ENCODE data around the gene IRF2.

Gene IRF2

GRCh38 chr4:184513802-184514120 is 39.4 kb upstream of the IRF2 start:
- H3K4me3 ChIP-seq (ENCODE audit: low read depth in 1 of 2, low read length in 2 of 2): no peak overlapping the region
- ATAC-seq (ENCODE audit: insufficient read depth, low read depth) (no peak), DNase-seq (no peak)
- H4K20me1 ChIP-seq (ENCODE audit: insufficient read depth, low read length): no peaks in the 10 kb centered on the region
- H3K27ac ChIP-seq (ENCODE audit: low read length): no peak overlapping the region
- H3K79me2 ChIP-seq (ENCODE audit: insufficient read depth, low read length): no peaks in the 10 kb centered on the region
- no peak for TF ChIP-seq EZH2 (IDR thresholded peaks at IDR 0.05; ENCODE audit: borderline replicate concordance, low read depth, low read length, severe bottlenecking)
- no peak for TF ChIP-seq CTCF (IDR thresholded peaks at IDR 0.05; ENCODE audit: borderline replicate concordance, extremely low read depth, low read length, poor library complexity, severe bottlenecking)
- H3K4me1 ChIP-seq (ENCODE audit: insufficient read depth, low read length): no peaks in the 10 kb centered on the region
- H3K4me2 ChIP-seq (ENCODE audit: insufficient read depth, low read length): no peak overlapping the region
- H3K36me3 ChIP-seq (ENCODE audit: insufficient read depth, low read length): no peaks in the 10 kb centered on the region
- no peaks in the 10 kb centered on the region for H3K27me3 ChIP-seq (ENCODE audit: insufficient read depth, low read length, poor library complexity)
- H2AFZ ChIP-seq (ENCODE audit: low read depth, low read length): no peak overlapping the region
- no peaks in the 10 kb centered on the region for H3K9me3 ChIP-seq (ENCODE audit: insufficient read depth, low read length, severe bottlenecking)
- no peak overlapping the region for H3K9ac ChIP-seq (ENCODE audit: low read depth, low read length)

GRCh38 chr4:184511156-184511555 is 36.8 kb upstream of the IRF2 start:
- H2AFZ ChIP-seq (ENCODE audit: low read depth, low read length): no peak overlapping the region
- H3K4me3 ChIP-seq (ENCODE audit: low read depth in 1 of 2, low read length in 2 of 2): no peak overlapping the region
- ATAC-seq (ENCODE audit: insufficient read depth, low read depth) (no peak), DNase-seq (no peak)
- no peak overlapping the region for H3K27ac ChIP-seq (ENCODE audit: low read length)
- H3K79me2 ChIP-seq (ENCODE audit: insufficient read depth, low read length): no peaks in the 10 kb centered on the region
- no peaks in the 10 kb centered on the region for H3K27me3 ChIP-seq (ENCODE audit: insufficient read depth, low read length, poor library complexity)
- TF ChIP-seq CTCF (IDR thresholded peaks at IDR 0.05; ENCODE audit: borderline replicate concordance, extremely low read depth, low read length, poor library complexity, severe bottlenecking): no peak
- no peak for TF ChIP-seq EZH2 (IDR thresholded peaks at IDR 0.05; ENCODE audit: borderline replicate concordance, low read depth, low read length, severe bottlenecking)
- no peak overlapping the region for H3K4me2 ChIP-seq (ENCODE audit: insufficient read depth, low read length)
- H3K36me3 ChIP-seq (ENCODE audit: insufficient read depth, low read length): no peaks in the 10 kb centered on the region
- H3K4me1 ChIP-seq (ENCODE audit: insufficient read depth, low read length): no peaks in the 10 kb centered on the region
- no peak overlapping the region for H3K9ac ChIP-seq (ENCODE audit: low read depth, low read length)
- no peaks in the 10 kb centered on the region for H3K9me3 ChIP-seq (ENCODE audit: insufficient read depth, low read length, severe bottlenecking)
- H4K20me1 ChIP-seq (ENCODE audit: insufficient read depth, low read length): no peaks in the 10 kb centered on the region

GRCh38 chr4:184510401-184510800 is 36.1 kb upstream of the IRF2 start:
- H3K9me3 ChIP-seq (ENCODE audit: insufficient read depth, low read length, severe bottlenecking): no peaks in the 10 kb centered on the region
- no peak overlapping the region for H3K4me2 ChIP-seq (ENCODE audit: insufficient read depth, low read length)
- H3K4me1 ChIP-seq (ENCODE audit: insufficient read depth, low read length): no peaks in the 10 kb centered on the region
- H3K36me3 ChIP-seq (ENCODE audit: insufficient read depth, low read length): no peaks in the 10 kb centered on the region
- no peak for DNase-seq
- H4K20me1 ChIP-seq (ENCODE audit: insufficient read depth, low read length): no peaks in the 10 kb centered on the region
- H3K9ac ChIP-seq (ENCODE audit: low read depth, low read length): no peak overlapping the region
- no peak overlapping the region for H3K27ac ChIP-seq (ENCODE audit: low read length)
- H3K4me3 ChIP-seq (ENCODE audit: low read depth in 1 of 2, low read length in 2 of 2): no peak overlapping the region
- no peak for ATAC-seq (ENCODE audit: insufficient read depth, low read depth)
- no peak overlapping the region for H2AFZ ChIP-seq (ENCODE audit: low read depth, low read length)
- H3K27me3 ChIP-seq (ENCODE audit: insufficient read depth, low read length, poor library complexity): no peaks in the 10 kb centered on the region
- no peak for TF ChIP-seq EZH2 (IDR thresholded peaks at IDR 0.05; ENCODE audit: borderline replicate concordance, low read depth, low read length, severe bottlenecking)
- no peak for TF ChIP-seq CTCF (IDR thresholded peaks at IDR 0.05; ENCODE audit: borderline replicate concordance, extremely low read depth, low read length, poor library complexity, severe bottlenecking)
- H3K79me2 ChIP-seq (ENCODE audit: insufficient read depth, low read length): no peaks in the 10 kb centered on the region

GRCh38 chr4:184506527-184507121 is 32.3 kb upstream of the IRF2 start:
- ATAC-seq (ENCODE audit: insufficient read depth, low read depth) (peak; percentile 78), DNase-seq (peak; percentile 15)
- Histone ChIP-seq H2AFZ (ENCODE audit: low read depth, low read length) (no peak overlapping the region), H3K4me3 (ENCODE audit: low read depth in 1 of 2, low read length in 2 of 2) (no peak overlapping the region), H3K9ac (ENCODE audit: low read depth, low read length) (no peak overlapping the region), H3K36me3 (ENCODE audit: insufficient read depth, low read length) (no peaks in the 10 kb centered on the region), H3K4me2 (ENCODE audit: insufficient read depth, low read length) (no peak overlapping the region), H3K9me3 (ENCODE audit: insufficient read depth, low read length, severe bottlenecking) (no peaks in the 10 kb centered on the region), H4K20me1 (ENCODE audit: insufficient read depth, low read length) (no peaks in the 10 kb centered on the region), H3K4me1 (ENCODE audit: insufficient read depth, low read length) (peaks cover 10% of the 10 kb centered on the region), H3K79me2 (ENCODE audit: insufficient read depth, low read length) (no peaks in the 10 kb centered on the region), H3K27me3 (ENCODE audit: insufficient read depth, low read length, poor library complexity) (no peaks in the 10 kb centered on the region), H3K27ac (ENCODE audit: low read length) (no peak overlapping the region)
- TF ChIP-seq CTCF (IDR thresholded peaks at IDR 0.05; ENCODE audit: borderline replicate concordance, extremely low read depth, low read length, poor library complexity, severe bottlenecking) (peak; percentile 33), EZH2 (IDR thresholded peaks at IDR 0.05; ENCODE audit: borderline replicate concordance, low read depth, low read length, severe bottlenecking) (no peak)

All from DND-41 (cell line).